Transverse colon (tissue), 4 donors: ENCODE measurements around the gene RAPGEF4.

ENCODE experiments used
- POLR2A ChIP-seq: fragments of 450-650 bp; IDR thresholded peaks from one replicate; pipeline ENCODE4 v1.6.1; 2016; ENCODE audit warnings: antibody characterized with exemption, mild to moderate bottlenecking, moderate library complexity
- POLR2AphosphoS5 ChIP-seq, 3 donors: sonication (generic); formaldehyde crosslinking; IDR thresholded peaks; one replicate each; pipeline ENCODE4 v1.6.1; 2016; ENCODE audit warnings: antibody characterized with exemption in 3 of 3
- TF ChIP-seq, protein P1 (sequence below), 5 experiments: fragments of 200-600 bp in 3 of 5; fragments of 450-650 bp in 2 of 5; sonication (generic) in 3 of 5; IDR thresholded peaks; 1 replicate in 2 of 5; 2 replicates in 3 of 5; pipeline ENCODE4 v1.5.1; 2016 to 2017; ENCODE audit warnings: antibody characterized with exemption in 5 of 5, inconsistent platforms in 3 of 5, mild to moderate bottlenecking in 2 of 5, moderate library complexity in 1 of 5

DNA sequence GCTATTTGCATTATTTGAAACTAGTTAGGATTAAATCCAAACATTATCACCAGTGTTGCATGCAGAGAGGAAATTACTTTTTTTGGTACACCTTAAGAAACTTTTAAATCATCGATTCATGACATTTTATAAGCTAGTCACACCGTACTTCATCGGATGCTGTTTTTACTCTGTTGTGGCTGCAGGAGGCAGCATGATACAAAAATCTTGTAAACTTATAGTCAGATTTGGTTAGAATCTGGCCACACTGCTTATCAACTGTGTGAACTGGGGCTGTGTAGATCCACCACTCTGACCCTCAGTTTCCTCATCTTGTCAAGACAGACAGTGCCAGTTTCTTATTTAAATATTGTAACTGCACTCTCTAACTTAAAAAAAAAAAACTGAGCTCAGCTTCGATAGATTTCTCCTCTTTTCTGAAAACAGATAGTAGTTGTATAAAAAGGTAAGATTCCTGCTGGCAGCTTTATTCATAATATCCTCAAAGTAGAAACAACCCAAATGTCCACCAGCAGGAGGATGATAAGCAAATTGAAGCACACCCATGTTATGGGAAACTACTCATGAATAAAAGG is 77.8 kb downstream of the RAPGEF4 start:
- TF ChIP-seq POLR2A (no peak), POLR2AphosphoS5 (IDR thresholded peaks at IDR 0.05) (no peak)
- TF ChIP-seq, protein P1, sequence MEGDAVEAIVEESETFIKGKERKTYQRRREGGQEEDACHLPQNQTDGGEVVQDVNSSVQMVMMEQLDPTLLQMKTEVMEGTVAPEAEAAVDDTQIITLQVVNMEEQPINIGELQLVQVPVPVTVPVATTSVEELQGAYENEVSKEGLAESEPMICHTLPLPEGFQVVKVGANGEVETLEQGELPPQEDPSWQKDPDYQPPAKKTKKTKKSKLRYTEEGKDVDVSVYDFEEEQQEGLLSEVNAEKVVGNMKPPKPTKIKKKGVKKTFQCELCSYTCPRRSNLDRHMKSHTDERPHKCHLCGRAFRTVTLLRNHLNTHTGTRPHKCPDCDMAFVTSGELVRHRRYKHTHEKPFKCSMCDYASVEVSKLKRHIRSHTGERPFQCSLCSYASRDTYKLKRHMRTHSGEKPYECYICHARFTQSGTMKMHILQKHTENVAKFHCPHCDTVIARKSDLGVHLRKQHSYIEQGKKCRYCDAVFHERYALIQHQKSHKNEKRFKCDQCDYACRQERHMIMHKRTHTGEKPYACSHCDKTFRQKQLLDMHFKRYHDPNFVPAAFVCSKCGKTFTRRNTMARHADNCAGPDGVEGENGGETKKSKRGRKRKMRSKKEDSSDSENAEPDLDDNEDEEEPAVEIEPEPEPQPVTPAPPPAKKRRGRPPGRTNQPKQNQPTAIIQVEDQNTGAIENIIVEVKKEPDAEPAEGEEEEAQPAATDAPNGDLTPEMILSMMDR (IDR thresholded peaks at IDR 0.05): peak in 3 of 5 experiments; percentile 10 to 12 (median 11)
